HG02678 (cell line): Measurements from ENCODE around the gene DCC.

Source experiments
- ATAC-seq: cut with Tn5 transposase; IDR thresholded peaks from one replicate; pipeline ENCODE4 v1.9.1; 2021; ENCODE audit warnings: mild to moderate bottlenecking, moderate library complexity; ENCODE audit not compliant: unreplicated experiment

Gene DCC

DNA sequence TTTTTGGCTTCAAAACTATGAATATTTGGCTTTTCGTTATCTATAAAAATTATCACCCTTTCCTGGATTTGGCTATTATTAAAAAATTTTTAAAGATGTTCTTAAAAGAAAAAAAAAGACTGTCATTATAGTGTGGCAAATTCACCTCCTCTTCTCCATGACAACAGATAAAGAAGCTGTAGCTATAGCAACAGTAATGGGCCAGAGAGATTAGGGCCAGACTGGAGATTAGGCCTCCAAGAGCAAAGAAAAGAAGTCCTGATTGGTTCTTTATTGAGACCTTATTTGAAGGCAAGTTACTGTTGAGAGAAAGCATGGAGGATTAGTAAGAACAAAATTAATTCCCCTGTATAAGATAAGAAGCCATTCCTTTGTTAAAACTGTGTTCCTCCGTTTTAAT lies 812.5 kb downstream of the DCC start:
- ATAC-seq = no peak

- no peak for ATAC-seq
These were observed 813.3 kb downstream of the DCC start for GRCh38 chr18:53153281-53153680.

- ATAC-seq = no peak
These were observed 813.8 kb downstream of the DCC start for GRCh38 chr18:53153800-53154199.

GRCh38 chr18:53165770-53166169 lies 825.8 kb downstream of the DCC start:
- no peak for ATAC-seq

- ATAC-seq = no peak
These were observed 829.3 kb downstream of the DCC start for GRCh38 chr18:53169346-53169745.

DNA sequence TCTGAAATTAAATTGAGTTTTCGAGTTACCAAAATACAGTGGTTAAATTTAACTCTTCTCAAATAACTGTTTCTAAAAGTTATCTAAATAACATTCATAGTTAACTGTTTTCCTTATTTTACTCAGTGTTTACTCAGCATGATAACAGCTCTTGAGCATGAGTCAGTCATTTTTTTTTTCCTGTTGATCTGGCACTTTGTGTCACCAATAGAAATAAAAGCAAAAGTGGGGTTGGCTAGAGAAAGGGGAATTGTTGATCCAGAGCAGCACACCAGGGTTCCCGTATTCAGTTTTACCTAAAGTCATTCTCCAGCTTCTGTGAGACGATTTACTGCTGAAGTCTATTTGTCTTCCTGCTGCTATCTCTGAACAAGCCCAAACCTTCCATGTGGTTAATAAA lies 851.6 kb downstream of the DCC start:
- ATAC-seq = no peak

DNA sequence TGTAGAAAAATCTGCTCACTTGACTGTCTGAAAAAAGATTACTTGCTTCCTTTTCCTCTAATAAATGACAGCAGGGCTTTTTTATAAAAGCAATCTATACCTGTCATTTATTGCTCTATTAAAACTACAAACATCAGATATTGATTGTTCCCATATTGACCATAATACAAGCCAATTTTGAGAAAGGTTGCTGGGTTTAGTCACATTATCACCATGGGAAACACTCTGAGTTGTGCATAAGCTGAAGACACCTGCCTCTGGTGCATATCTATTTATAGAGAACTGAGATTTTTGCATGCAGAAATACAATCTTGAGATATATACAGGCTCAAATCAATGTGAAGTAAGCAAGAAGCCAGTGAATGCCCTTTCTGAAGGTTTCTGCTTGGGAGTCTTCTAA lies 853.9 kb downstream of the DCC start:
- ATAC-seq = no peak

GRCh38 chr18:53219853-53220252 lies 879.9 kb downstream of the DCC start:
- ATAC-seq = no peak

- no peak for ATAC-seq
These were observed 884.3 kb downstream of the DCC start for GRCh38 chr18:53224128-53224778.

DNA sequence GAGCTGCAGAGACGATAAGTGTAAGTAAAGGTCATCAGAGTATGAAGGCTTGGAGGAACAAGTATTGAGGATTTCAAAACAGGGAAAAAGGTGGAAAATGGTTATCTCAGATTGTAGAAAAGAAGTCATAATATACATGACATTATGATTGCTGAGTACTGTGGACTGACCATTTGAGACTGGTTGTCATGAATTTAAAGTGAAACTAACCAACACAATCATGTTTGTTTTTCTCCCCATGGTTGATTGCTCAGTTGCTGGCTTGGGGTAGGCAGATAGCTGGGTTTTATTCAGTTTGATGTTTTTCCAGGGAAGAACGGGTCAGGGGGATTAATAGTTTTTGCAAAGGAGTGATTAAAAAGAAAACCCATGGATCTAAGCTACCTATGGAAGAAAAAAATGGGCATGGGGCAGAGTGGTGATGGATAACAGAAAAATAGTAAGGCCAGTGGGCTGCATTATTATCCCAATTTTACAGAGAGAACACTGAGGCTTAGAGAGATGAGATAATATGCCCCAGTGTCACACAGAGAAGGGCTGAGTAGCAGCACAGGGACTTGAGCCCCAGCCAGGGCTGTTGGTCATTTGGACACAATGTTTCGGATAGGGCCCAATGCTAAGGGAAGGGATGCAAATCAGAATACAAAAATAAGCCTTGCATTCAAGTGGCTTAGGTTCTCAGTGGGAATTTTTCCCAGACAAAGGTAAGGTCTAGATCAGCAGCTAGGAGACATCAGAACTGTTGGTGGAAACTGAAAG lies 885.7 kb downstream of the DCC start:
- ATAC-seq = no peak

- ATAC-seq = no peak
These were observed 894.6 kb downstream of the DCC start for GRCh38 chr18:53234610-53235009.

DNA sequence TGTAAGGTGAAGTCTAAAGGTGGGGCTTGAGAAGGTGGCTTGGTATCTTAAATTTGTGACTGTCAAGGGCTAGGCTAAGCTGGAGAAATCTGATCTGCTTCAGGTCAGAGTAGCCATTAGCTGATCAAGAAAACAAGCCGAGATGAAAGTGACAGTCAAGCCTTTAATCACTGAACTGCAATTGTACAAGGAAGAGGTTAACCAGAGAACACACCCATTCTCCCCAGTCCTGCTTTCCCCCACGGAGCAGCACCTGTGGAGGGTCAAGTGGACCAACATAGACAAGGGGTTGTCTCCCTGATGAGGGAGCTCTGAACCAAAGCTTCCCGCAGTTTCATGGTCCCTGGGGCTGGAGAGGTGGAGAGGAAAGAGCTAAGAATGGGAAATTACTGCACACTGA lies 901.2 kb downstream of the DCC start:
- ATAC-seq = no peak

DNA sequence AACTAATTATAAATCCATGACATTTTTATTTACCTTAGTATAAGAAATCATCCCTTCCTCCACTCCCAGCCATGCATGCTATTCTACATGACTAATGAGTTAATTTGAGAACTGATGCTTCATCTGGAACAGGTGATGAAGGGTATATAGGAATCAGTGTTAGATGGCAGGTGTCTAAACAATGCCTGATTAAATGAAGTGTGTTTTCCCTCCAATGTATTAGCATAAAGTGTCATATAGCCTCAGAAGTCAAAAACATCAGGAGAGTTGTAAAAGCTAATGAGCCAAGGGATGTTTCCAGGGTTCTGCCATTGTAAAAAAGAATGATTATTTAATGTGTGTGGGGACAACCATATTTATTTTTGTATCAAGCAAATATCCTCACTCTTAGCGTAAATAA lies 913.8 kb downstream of the DCC start:
- no peak for ATAC-seq

GRCh38 chr18:53254265-53254664 lies 914.3 kb downstream of the DCC start:
- no peak for ATAC-seq

- no peak for ATAC-seq
These were observed 921.2 kb downstream of the DCC start for GRCh38 chr18:53261241-53261640.

- ATAC-seq = no peak
These were observed 926.9 kb downstream of the DCC start for GRCh38 chr18:53266850-53267249.

GRCh38 chr18:53268455-53268854 lies 928.5 kb downstream of the DCC start:
- ATAC-seq = no peak

GRCh38 chr18:53281406-53281805 lies 941.4 kb downstream of the DCC start:
- ATAC-seq = no peak

GRCh38 chr18:53283708-53284107 lies 943.7 kb downstream of the DCC start:
- no peak for ATAC-seq

DNA sequence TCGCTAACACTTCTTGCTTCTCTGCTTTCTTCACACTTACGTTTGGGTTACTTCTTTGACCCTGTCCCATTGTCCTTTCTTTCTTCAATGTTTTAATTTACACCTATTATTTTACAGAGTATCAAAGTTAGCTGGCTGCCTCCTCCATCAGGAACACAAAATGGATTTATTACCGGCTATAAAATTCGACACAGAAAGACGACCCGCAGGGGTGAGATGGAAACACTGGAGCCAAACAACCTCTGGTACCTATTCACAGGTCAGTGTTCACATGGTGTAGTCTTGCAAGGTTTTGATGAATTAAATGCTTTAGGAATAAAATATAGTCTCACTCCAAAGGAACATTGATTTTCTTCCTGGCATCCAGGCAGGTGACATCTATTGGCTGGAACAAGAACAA lies 965.5 kb downstream of the DCC start:
- ATAC-seq = no peak

- ATAC-seq = no peak
These were observed 979.6 kb downstream of the DCC start for GRCh38 chr18:53319628-53320027.

DNA sequence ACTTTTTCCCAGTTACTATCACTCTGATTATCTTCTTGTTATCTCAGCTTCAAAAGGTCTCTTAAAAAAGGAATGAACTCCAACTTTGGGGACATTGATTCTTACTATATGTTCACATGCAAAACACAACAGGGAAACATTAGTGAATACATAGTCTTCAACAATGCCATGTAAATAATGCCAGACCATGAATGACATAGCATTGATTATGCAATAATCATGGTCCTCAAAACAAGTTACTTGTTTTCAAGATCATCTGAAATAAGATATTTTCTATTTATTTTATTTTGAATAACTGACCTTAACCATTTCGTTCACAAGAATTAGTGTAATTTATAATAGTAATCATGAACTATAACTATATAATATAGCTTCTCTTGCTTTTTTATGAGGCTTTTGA lies 982.2 kb downstream of the DCC start:
- ATAC-seq = no peak

GRCh38 chr18:53324353-53324752 lies 984.4 kb downstream of the DCC start:
- no peak for ATAC-seq
